HG02938 (cell line): ENCODE data around the gene CPAMD8.
"Not testable (repeated sequence)": the region's sequence is repeated elsewhere in the genome, so short reads cannot be mapped to it uniquely, and the experiment has no call there.

ENCODE experiments used
- ATAC-seq: cut with Tn5 transposase; IDR thresholded peaks from one replicate; pipeline ENCODE4 v1.9.1; 2021; ENCODE audit warnings: mild to moderate bottlenecking, moderate library complexity; ENCODE audit not compliant: unreplicated experiment

The CPAMD8 gene

DNA sequence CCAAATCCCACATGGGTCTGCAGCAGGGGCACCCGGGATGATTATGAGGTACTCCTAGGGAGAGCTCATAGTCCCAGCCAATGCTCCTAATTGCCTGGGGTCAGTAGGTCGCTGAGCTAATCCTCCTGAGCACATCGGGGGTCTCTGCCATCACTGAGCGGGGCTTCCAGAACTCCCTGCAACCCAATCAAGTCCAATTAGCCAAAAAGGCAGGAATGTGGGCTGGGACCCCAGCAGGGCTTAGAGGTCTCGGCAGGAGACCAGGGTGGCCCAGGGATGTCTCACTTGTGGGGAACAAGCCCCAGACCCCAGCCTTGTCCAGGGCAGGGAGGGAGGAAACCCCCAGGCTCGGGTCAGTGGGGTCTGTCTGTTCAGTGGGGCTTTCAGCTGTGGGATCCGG lies 17.1 kb upstream of the CPAMD8 start:
- no peak for ATAC-seq

DNA sequence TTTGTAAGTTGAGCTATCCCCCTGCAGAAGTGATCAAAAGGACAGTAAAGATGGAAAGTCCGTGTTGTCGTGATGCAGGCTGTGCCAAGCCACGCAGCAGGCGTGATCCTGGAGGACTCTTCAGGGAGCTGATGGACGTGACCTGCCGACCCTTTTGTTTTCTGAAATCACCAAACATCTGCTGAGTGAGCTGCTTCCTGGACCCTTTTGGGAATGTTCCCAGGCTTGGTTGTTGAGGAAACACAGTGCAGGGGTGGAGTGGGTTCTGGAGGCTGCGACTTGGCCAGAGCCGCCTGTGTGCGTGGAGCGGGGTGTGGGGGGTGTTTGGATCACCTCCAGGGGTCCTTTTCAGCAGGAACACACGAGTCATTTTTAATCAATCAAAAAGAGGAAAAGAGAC lies 15.4 kb upstream of the CPAMD8 start:
- no peak for ATAC-seq

DNA sequence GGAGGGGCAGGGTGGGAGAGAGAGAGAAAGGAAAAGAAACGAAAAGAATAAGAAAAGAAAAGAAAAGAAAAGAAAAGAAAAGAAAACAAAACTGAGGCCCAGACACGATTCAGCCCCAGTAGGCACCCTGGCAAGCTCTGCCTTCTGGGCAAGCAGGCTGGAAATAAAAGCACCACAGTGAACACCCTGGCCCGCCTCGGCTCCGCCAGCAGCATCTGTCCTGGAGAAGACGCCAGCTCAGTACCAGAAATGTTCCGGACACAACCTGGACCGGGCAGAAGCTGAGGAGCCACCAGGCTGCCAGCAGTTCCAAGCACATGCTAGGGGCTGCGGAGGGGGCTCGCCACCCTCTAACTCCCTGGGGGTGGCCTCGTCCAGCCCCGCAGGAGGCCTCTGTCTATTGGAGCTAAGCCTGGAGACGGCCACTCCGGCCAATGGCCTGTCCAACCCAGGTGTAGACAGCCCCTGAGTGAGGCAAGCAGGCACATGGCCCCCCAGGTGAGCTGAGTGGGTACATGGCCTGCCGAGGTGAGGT lies 11.4 kb upstream of the CPAMD8 start:
- no peak for ATAC-seq

DNA sequence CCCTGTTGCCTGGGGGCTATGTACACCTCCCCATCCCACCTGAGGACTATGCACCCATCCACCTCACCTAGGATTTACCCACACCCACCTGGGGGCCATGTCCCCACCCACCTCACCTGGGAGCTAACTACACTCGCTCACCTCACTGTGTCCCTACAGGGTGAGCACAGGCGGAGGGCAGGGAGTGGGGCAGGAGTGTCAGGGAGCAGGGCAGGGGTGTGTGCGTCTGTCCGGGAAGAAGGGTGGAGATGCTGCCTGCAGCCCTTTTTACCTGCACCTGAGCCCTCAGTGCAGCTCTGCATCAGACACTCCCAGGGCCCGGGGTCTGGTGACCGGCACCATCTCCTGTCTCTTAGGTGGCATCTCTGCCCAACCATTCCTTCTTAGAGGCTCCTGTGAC lies 10.6 kb upstream of the CPAMD8 start:
- no peak for ATAC-seq

DNA sequence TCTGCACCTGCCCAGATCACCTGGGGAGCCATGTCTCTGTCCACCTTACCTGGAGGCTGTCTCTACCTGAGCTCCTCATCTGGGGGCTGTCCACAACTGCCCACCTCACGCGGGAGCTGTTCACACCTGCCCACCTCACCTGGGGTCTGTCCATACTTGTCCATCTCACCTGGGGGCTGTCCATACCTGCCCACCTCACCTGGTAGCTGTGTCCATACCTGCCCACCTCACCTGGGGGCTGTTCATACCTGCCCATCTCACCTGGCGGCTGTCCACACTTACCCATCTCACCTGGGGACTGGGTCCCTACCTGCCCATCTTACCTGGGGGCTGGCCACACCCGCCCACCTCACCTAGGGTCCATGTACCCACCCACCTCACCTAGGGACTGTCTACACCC lies 10.0 kb upstream of the CPAMD8 start:
- ATAC-seq = no peak

DNA sequence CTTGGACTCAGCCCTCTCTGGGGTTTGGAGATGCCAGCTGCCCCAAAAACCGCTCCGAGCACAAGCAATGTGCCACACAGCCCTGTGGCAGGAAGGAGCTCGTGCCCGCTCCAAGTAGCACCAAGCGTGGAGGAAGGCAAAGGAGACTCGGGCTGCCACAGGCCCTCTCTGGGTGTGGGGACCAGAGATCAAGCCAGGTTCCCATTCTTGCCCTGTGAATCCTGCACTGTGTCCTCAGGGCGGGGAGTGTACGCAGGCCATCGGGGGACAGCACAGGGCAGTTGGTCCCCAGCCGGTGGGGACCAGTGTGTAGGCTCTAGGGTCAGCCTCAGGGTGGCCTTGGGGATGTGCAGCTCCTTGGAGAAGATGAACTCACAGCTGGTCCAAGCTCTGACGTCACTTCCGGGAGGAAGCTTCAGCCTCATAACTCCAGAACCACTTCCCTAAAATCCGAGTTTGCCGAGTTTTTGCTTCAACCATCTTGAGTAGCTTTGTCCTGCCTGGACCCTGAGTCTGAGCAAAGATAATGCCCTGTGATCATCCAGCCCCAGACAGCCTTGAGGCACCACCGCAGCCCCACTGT lies 9.3 kb upstream of the CPAMD8 start:
- no peak for ATAC-seq

DNA sequence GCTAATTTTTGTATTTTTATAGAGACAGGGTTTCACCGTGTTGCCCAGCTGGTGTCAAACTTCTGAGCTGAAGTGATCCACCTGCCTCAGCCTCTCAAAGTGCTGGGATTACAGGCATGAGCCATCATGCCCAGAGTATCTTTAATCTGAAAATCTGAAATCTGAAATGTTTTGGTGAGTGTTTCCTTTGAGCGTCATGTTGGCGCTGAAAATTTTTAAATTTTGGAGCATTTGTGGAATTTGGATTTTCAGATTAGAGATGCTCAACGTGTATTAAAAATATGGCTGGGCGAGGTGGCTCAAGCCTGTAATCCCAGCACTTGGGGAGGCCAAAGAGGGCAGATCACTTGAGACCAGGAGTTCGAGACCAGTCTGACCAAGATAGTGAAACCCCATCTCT lies 5.1 kb upstream of the CPAMD8 start:
- no peak for ATAC-seq

DNA sequence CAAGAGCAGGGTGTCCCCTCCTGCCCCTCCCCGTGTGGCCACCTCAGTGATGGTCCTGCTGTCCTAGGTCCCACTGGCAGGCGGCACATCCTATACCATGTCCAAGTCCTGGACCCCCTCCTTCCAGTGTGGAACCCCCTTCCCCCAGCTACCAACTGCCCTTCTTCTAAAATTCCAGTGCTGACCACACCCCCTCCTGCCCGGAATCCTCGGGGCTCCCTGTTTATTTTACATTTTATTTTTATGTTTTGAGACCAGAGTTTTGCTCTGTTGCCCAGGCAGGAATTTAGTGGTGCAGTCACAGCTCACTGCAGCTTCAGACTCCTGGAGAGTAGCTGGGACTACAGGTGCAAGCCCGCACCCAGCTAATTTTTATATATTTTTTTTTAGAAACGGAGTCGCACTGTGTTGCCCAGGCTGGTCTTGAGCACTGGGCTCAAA lies 945 bp upstream of the CPAMD8 start:
- ATAC-seq = no peak

DNA sequence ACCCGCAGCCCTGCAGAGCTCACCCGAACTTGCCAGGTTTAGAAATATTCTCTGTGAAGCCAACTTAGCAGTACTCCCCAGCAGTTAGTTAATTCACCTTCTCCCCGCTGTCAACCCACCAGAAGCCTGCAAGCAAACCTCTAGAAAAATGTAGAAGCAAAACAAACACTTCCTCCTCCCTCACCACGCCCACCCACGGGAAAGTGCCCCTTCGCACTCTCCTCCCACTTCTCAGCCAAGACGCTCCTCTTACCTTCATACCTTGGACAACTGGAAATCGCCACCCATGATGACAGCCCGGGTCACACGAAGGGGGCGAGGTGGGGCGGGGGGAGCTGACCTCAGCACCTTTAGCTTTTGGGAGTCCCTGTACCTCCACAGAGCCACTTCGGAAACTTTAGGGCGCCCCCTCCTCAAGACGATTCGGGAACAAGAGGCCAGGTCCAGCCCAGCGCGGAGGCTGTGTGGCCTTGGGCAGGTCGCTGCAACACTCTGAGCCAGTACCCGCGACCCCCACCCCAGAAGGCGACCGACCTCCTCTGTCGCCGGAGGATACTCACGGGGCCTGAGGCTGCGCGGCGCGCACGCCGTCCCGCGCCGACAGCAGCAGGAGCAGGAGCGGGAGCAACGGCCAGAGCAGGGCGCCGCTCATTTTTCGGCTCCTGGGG lies 485 bp downstream of the CPAMD8 start:
- ATAC-seq = no peak

DNA sequence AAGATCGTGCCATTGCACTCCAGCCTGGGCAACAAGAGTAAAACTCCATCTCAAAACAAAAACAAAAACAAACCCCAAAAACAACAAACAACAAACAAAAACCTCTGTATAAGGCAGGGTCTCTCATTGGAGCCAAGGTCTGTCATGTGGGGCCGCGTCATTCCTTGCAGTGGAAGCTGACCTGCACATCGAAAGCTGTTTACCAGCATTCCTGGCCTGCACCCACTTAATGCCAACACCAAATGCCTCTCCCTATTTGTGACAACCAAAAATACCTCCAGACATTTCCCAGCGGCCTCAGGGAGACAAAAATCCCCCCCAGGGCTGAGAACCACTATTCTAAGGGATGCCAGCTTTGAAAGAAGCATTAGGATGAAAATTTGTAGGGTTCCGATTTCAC lies 1.2 kb downstream of the CPAMD8 start:
- no peak for ATAC-seq

DNA sequence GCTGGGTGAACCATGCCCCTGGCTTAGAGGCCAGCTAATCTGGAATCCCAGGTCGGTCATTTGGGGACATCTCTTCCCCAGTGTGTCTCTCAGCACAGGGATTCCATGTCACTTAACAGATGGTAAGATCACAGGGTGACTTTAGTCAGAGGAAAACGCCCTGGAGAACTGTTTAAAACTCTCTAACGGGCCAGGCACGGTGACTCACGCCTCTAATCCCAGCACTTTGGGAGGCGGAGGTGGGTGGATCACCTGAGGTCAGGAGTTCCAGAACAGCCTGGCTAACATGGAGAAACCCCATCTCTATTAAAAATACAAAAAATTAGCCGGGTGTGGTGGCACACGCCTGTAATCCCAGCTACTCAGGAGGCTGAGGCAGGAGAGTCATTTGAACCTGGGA lies 1.7 kb downstream of the CPAMD8 start:
- not testable (repeated sequence) for ATAC-seq

DNA sequence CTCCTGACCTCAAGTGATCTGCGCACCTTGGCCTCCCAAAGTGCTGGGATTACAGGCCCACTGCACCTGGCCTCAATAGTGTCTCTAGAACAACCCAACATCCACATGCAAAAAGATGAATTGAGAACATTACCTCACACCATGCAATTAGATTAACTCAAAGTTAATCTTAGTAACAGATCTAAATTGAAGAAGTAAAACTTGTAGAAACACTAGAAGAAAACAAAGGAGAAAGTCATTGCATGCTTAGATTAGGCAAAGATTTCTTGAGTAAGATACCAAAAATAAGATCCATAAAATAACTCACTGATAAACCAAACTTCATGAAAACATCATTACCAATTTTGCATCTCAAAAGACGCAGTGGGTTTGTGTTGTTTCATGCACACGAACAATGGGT lies 2.8 kb downstream of the CPAMD8 start:
- ATAC-seq = no peak

DNA sequence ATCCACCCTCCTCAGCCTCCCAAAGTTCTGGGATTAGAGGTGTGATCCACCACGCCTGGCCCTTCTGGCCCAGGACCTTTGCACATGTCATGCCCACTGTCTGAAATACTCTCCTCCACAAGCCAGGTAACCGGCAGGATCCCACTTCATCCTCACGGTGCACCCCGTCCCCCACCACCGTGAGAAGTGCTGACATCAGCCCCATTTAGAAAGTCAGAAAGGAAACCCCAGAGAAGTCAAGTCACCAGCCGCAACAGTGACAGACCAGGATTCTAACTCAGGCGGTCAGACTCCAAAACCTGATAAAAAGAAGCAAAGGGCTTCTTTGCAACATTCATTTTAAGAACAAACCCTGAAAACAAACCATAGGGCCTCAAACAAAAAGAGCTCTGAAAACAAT lies 3.9 kb downstream of the CPAMD8 start:
- ATAC-seq = no peak

DNA sequence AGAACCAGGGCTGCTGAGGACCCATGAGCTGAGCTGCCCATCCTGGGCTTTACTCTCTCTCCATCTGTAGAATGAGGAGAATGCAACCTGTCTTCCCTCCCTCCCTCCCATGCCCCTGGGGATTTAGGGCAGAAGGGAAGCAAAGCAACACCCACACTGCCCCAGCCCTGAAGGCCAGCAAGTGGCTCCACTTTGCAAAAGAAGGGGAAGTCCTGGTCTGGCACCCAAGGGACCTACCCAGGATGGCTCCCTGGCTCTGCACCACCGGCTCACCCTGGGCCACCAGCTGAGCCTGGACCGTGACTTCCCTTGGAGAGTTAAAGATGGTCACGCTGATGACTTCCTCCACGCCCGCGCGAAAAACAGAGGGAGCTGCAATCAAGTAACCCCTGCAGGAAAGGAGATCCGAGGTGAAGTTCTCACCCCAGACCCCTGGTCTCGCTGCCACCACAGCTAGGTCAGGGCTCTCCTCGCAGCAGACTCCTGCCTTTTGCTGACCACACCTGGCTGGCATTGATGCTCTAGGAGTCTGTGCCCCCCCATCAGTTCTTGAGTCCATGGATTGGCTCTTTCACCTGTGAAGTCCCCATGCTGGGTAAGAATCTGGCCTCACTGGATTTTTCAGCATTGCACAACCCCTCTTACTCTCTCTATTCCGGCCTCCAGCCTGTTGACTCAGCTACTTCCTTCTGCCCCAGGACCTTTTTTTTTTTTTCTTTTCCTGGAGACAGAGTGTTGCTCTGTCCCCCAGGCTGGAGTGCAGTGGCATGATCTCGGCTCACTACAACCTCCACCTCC lies 4.6 kb downstream of the CPAMD8 start:
- ATAC-seq = no peak

DNA sequence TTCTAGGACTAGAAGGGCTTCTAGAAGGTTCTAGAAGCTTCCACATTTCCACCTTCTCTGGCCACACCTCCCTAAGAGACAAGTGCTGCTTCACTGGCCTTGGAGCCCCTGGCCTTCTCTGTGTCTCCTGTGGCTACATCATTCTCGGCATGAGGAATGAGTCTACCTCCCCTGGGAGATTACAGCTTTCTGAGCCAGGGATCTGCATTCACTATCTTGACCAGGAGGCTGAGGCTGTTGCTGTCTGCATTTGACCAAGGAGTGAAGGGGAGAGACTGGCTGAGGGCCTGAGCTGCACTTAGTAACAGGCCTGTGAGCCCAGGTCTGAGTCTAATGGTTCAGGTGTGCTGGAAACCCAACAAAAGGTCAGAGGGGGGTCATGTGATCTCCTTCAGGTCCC lies 5.3 kb downstream of the CPAMD8 start:
- ATAC-seq = no peak

DNA sequence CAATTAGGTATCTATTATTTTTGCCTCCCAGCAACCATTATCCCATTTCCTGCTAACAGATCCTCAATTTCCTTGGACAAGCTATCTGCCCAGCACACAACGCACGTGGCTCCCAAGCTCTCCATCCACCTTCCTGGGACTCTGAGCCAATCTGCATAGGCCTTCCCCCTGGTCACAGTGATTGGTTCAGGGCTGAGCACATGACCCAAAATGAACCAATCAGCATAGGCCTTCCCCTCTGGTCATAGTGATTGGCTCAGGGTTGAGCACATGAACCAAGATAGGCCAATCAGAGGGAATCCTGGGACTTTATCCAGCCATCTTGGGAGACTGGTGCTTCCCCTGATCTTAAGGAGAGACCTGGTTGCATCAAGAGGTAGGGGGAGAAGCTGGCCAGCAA lies 5.8 kb downstream of the CPAMD8 start:
- no peak for ATAC-seq

DNA sequence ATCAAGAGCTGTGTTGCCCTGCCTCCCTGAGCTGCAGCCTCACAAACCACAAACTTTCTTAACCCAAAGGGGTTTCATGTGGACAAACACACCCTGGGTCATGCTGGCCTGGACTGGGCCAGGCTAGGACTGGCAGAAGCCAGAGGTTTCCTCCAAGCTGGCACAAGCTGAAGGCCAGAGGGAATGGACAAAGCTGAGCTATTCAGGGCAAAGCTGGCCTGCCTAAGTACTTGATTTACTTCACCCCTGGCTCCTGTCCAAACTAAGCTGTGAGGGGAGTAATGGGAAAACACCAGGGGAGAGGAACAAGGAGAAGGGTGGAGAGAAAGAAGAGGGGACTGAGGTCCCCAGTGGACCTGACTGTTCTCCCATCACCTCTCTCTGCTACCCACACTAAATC lies 6.2 kb downstream of the CPAMD8 start:
- no peak for ATAC-seq

DNA sequence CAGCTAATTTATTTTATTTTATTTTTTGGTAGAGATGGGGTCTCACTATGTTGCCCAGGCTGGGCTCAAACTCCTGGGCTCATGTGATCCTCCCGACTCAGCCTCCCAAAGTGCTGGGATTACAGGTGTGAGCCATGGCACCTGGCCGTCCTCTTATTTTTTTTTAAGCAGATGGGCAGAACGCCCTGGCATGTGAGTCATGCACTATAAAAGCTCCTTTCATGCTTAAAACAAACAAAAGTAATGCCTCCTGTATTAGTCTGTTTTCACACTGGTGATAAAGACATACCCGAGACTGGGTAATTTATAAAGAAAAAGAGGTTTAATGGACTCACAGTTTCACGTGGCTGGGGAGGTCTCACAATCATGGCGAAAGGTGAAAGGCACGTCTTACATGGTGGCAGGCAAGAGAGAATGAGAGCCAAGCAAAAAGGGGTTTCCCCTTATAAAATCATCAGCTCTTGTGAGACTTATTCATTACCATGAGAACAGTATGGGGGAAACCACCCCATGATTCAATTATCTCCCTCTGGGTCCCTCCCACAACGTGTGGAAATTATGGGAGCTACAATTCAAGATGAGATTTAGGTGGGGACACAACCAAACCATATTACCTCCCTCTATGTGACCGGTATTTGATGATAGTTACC lies 12.3 kb downstream of the CPAMD8 start:
- ATAC-seq = not testable (repeated sequence)

DNA sequence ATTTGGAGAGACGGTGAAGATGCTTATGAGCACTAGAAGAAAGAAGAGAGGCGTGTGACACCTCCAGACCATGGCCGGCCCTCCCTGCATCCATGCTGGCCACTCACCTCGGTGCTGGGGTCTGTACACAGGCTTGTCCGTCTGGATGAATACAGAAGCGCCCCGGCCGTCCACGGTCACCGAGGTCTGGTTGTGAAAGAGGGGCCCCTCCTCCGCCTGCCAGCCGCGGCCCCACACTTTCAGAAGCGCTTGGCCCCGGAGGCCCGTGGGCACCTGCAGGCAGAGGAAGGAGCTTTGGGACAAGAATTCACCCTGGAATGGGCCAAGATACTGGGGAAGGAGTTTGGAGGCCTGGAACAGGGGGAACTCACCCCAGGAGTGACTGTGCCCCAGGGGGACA lies 15.1 kb downstream of the CPAMD8 start:
- no peak for ATAC-seq

DNA sequence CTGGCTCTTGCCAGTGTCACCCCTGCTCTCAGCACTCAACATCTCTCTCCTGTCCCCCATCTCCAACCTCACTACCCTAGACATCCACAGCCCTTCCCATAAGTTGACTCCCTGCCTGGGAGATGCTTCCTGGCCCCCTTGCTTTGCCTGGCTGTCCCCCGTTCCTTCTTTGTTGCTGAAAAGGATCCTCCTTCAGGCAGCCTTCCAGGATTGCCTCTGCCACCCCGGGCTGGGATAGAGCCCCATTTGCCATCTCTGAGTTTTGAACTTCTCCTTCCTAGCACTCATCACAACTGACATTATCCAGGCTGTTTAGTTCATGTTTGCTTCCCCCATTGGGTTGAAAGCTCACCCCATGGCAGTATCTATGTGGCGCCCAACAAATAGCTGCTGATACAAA lies 20.0 kb downstream of the CPAMD8 start:
- no peak for ATAC-seq

DNA sequence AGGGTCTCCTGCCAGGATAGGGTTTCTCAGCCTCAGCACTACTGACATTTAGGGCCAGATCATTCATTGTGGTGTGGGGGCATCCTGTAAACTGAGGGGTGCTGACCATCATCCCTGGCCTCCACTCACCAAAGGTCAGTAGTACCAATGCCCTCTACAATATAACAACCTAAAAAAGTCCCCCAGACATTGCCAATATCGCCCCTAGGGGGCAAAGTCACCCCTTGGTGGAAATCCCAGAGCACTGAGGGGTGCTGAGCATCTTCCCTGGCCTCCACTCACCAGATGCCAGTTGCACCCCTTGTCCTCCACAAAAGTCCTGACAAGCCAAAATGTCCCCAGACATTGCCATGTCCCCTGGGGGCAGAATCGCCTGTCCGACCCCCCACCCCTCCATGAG lies 21.6 kb downstream of the CPAMD8 start:
- no peak for ATAC-seq

DNA sequence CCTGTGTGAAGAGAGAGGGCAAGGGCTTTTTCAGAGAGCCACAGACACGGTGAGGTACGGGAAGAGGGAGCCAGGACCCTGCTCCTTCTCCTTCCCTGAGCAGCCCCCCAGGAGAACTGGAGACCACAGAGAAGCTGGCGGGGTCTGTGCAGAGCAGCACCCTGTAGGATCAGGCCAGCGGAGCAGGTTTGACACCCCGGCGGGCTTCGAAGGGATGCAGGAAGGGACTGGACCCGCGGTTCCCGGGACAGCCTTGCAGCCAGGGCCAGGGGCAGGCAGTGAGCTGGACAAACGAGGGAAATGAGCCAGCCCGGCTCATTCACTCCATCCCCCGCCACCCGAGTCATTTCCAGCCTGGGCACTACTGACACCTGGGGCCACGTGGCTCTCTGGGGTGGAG lies 22.2 kb downstream of the CPAMD8 start:
- ATAC-seq = no peak
